AG04450 (cell line): ENCODE data around the gene BCL2L1. TPM values are rescaled to one million over a fixed set of nuclear protein-coding genes. Genes with fewer than 3 reads are reported as not detected.
A peak's percentile ranks its signal among the peaks of the same experiment; 100 is the strongest.

Source experiments
- CTCF ChIA-PET: fragments of 300-600, 350-600 bp; formaldehyde crosslinking; extraction: SDS; loops from one replicate; lab custom pipeline; 2022; ENCODE audit warnings: antibody characterized with exemption, inconsistent platforms; lab: Charles Lee
- POLR2A ChIA-PET: fragments of 350-600 bp; formaldehyde crosslinking; extraction: SDS; loops from one replicate; lab custom pipeline; 2021; ENCODE audit warnings: antibody characterized with exemption, inconsistent platforms; lab: Yijun Ruan, JAX
- DNase-seq: peaks from one replicate; pipeline ENCODE4 v3.0.0-alpha.2; 2011; ENCODE audit warnings: low read depth, low spot score
- H3K27ac ChIP-seq: one replicate; pipeline ENCODE4 v1.5.1; 2012; ENCODE audit warnings: low read depth, low read length, control low read depth
- H3K27me3 ChIP-seq: one replicate; pipeline ENCODE4 v1.6.0; 2012; ENCODE audit warnings: low read length; ENCODE audit not compliant: control insufficient read depth, insufficient read depth
- H3K4me3 ChIP-seq: 2 replicates; pipeline ENCODE4 v1.5.1; 2011; ENCODE audit warnings: mild to moderate bottlenecking, low read depth, low read length, control low read depth
- H3K9me3 ChIP-seq: 2 replicates; pipeline ENCODE4 v1.5.1; 2012; ENCODE audit warnings: low read length; ENCODE audit not compliant: control insufficient read depth, insufficient read depth
- polyA plus RNA-seq: library from polyadenylated mRNA; depleted of rRNA; stranded (reverse); fragments of >200 nt; gene quantifications from 2 replicates; pipeline ENCODE4 v1.2.3, GENCODE V29; 2011
- TF ChIP-seq, protein P1 (sequence below): IDR thresholded peaks from 2 replicates; pipeline ENCODE4 v1.5.1; 2011; ENCODE audit warnings: low read depth, low read length, control low read depth, inconsistent platforms

Gene BCL2L1
- polyA plus RNA-seq, 1 experiment = 57.5 TPM

DNA sequence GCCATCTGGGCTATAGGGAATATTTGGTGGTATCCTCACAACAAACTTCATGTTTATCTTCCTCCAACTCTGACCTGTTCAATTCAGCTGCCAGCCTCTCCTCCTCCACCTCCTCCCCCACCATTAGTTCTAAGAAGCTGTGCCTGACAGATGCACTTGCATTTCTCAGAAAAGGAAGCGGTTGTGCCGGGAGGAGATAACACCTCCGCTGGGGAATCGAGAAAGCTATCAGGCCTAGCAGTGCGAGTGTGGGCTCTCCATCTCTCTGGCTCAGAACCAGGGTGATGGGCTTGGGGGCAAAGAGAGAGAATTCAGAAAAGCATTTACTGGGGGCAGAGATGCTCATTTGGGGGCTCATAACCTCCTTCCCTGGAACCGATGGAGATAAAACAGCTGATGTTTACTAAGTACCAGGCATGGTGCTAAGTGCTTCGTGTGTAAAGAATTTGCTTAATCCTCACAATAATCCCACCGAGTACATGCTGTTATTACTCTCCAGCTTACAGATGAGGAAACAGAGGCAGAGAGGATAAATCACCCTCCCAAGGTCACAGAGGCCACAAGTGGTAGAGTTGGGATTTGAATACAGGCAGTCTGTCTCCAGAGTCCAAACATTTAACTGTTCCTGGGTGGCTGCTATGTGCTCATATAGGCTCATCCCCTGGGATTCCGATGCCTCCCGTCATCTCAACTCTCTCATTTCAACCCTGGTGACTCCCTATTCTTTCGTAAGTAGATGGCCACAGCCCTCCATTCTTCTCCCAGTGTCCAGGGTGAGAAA lies 46.6 kb downstream of the BCL2L1 start:
- CTCF ChIA-PET = interaction anchor here (1.0 to 3.0 kb wide), 5 partner anchors 15 to 63 kb away, joined by 3 to 13 read pairs (median 4); no protein-coding TSS in a partner anchor
- no peaks in the 10 kb centered on the region for H3K27me3 ChIP-seq
- H3K9me3 ChIP-seq = no peaks in the 10 kb centered on the region
- peak overlapping the region; percentile 47 for H3K27ac ChIP-seq
- no peak overlapping the region for H3K4me3 ChIP-seq
- DNase-seq = no peak
- TF ChIP-seq, protein P1, sequence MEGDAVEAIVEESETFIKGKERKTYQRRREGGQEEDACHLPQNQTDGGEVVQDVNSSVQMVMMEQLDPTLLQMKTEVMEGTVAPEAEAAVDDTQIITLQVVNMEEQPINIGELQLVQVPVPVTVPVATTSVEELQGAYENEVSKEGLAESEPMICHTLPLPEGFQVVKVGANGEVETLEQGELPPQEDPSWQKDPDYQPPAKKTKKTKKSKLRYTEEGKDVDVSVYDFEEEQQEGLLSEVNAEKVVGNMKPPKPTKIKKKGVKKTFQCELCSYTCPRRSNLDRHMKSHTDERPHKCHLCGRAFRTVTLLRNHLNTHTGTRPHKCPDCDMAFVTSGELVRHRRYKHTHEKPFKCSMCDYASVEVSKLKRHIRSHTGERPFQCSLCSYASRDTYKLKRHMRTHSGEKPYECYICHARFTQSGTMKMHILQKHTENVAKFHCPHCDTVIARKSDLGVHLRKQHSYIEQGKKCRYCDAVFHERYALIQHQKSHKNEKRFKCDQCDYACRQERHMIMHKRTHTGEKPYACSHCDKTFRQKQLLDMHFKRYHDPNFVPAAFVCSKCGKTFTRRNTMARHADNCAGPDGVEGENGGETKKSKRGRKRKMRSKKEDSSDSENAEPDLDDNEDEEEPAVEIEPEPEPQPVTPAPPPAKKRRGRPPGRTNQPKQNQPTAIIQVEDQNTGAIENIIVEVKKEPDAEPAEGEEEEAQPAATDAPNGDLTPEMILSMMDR = no peak
- POLR2A ChIA-PET = interaction anchor here (0.6 to 1.8 kb wide), 3 partner anchors 22 to 47 kb away, joined by 5 to 8 read pairs (median 7); partner anchors contain the start of gene BCL2L1

DNA sequence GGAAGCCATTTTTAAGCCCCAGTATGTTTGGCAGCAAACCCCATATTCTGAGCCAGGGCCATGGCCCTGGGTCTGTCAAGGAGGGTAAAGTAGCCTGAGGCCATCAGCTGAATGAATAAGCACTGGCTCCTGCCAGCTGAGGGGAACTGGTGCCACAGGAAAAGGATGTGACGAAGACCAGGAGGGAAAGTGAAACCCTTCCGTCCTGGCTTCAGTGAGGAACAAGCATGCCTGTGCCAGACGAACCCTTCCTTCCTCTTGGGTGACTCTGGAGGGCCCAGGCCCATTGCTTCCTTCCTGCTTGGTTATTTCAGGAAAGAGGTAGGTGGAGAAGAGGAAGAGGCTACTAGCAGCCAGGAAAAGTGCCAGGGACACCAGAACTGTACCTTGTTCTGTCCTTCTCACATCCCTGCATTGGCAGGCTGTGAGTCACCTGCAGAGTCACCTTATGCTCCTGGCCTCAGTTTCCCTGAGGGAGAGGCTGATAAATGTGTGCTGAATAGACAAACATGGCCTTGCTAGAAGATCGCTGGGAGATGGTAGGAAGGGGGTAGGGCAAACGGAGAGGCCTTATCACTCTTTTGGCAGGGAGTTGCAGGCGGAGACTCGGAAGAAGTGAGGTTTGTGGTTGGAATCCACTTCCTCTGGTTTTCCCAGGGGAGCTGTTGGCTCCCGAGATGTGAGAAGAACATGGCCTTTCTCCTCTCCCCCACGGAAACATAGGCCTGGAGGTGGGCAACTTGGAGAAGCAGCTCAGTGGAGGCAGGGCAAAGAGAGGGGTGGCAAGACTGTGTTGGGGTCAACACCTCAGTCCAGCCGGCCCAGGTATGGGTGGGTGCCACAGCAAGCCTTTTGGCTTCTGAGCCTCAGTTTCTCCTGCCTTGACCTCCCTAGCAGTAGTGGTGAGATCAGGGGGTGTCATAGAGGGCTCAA lies 47.5 kb downstream of the BCL2L1 start:
- ChIA-PET CTCF (interaction anchor here (0.6 to 3.5 kb wide), 8 partner anchors 13 to 62 kb away, joined by 3 to 25 read pairs (median 8); no protein-coding TSS in a partner anchor), POLR2A (interaction anchor here (0.6 to 1.8 kb wide), 3 partner anchors 21 to 48 kb away, joined by 5 to 8 read pairs (median 7); partner anchors contain the start of gene BCL2L1)
- no peak for DNase-seq
- Histone ChIP-seq H3K4me3 (no peak overlapping the region), H3K27me3 (no peaks in the 10 kb centered on the region), H3K27ac (peak overlapping the region; percentile 47), H3K9me3 (no peaks in the 10 kb centered on the region)
- TF ChIP-seq, protein P1 = no peak

DNA sequence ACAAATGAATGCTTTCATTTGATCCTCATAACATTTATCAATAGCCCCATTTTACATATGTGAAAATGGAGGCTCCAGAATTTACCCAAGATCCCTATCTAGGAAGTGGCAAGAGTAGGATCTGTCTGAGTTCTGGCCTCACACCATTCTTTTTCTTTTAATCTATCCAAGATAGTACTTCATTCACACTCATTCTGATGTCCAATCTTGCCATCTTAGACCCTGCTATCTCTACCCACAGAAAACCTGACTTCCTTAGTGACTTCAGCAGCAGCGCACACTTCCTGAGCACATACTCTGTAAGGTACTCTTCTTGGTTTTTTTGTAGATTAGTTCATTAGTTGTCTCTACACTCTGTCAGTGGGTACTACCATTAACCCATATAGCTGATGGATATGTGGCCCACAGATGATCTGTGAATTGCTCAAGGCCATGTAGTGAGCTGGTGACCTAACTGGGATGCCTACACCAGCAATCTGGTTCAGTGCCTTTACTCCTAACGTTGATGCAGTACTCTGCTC lies 48.7 kb downstream of the BCL2L1 start:
- TF ChIP-seq, protein P1 = no peak
- H3K4me3 ChIP-seq = no peak overlapping the region
- CTCF ChIA-PET = interaction anchor here (0.7 to 3.5 kb wide), 4 partner anchors 12 to 54 kb away, joined by 4 to 25 read pairs (median 8); no protein-coding TSS in a partner anchor
- H3K27ac ChIP-seq = no peak overlapping the region
- no peaks in the 10 kb centered on the region for H3K9me3 ChIP-seq
- POLR2A ChIA-PET = no interaction called here
- no peaks in the 10 kb centered on the region for H3K27me3 ChIP-seq
- DNase-seq = no peak

DNA sequence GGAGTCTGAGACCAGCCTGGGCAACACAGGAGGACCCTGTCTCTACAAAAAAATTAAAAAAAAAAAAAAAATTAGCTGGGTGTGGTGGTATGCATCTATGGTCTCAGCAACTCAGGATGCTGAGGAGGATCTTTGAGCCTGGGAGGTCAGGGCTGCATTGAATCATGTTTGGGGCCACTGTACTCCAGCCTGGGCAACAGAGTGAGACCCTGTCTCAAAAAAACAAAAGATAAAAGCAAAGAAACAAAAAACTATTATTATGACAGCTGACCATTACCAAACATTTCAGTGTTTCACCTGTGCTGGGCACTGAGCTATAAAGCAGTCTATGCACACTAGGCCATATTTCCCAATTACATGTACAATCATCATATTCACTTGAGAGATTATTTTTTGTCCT lies 49.2 kb downstream of the BCL2L1 start:
- TF ChIP-seq, protein P1 = no peak
- no peak for DNase-seq
- Histone ChIP-seq H3K9me3 (no peaks in the 10 kb centered on the region), H3K4me3 (no peak overlapping the region), H3K27ac (no peak overlapping the region), H3K27me3 (no peaks in the 10 kb centered on the region)
- POLR2A ChIA-PET = no interaction called here
- CTCF ChIA-PET = interaction anchor here (1.4 to 3.5 kb wide), 3 partner anchors 12 to 50 kb away, joined by 4 to 25 read pairs (median 11); no protein-coding TSS in a partner anchor
